Ovary (tissue), 3 donors: ENCODE measurements around the gene POU4F1.

Experiments used
- POLR2A ChIP-seq: fragments of 450-650 bp; IDR thresholded peaks from one replicate; pipeline ENCODE4 v1.6.1; 2017; ENCODE audit warnings: antibody characterized with exemption, mild to moderate bottlenecking, moderate library complexity
- TF ChIP-seq, protein P1 (sequence below), 3 donors: fragments of 450-650 bp in 2 of 3; fragments of 200-600 bp in 1 of 3; IDR thresholded peaks; one replicate each; pipeline versions ENCODE4 v1.5.1 to v1.8.0; 2016 to 2022; ENCODE audit warnings: antibody characterized with exemption in 3 of 3, mild to moderate bottlenecking in 1 of 3
- donor health status: DM: no; HTN: no; CAD: no.

DNA sequence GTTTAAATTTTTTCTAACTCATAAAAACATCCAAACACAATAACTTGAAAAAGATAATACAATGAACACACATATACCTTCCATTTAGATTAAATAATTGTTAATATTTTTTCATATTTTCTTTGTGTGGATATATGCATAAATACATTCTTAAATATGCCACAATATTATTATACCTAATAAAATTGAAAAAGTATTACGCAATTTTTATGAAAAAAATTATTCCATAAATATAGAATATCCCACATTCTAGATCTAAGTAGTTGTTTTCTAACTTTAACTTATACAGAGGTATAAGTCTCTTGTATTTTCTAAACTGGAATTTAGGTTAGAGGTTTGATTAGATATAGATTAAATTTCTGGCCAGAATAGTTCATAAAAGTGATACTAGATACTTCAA lies 34.3 kb downstream of the POU4F1 start:
- TF ChIP-seq, protein P1, sequence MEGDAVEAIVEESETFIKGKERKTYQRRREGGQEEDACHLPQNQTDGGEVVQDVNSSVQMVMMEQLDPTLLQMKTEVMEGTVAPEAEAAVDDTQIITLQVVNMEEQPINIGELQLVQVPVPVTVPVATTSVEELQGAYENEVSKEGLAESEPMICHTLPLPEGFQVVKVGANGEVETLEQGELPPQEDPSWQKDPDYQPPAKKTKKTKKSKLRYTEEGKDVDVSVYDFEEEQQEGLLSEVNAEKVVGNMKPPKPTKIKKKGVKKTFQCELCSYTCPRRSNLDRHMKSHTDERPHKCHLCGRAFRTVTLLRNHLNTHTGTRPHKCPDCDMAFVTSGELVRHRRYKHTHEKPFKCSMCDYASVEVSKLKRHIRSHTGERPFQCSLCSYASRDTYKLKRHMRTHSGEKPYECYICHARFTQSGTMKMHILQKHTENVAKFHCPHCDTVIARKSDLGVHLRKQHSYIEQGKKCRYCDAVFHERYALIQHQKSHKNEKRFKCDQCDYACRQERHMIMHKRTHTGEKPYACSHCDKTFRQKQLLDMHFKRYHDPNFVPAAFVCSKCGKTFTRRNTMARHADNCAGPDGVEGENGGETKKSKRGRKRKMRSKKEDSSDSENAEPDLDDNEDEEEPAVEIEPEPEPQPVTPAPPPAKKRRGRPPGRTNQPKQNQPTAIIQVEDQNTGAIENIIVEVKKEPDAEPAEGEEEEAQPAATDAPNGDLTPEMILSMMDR (IDR thresholded peaks at IDR 0.05), result no peak
- TF ChIP-seq POLR2A, result no peak
